HepG2 (cell line): ENCODE measurements around the gene ACER2. TPM values are rescaled to one million over a fixed set of nuclear protein-coding genes. Genes with fewer than 3 reads are reported as not detected.

ENCODE experiments used
- ARNTL ChIP-seq: sonication (generic); formaldehyde crosslinking; IDR thresholded peaks from 2 replicates; pipeline ENCODE4 v1.4.0; 2020; ENCODE audit warnings: mild to moderate bottlenecking, missing genetic modification reagents
- CEBPG ChIP-seq: IDR thresholded peaks from 2 replicates; pipeline ENCODE4 v1.6.1; 2016
- CHCHD3 ChIP-seq: sonication (generic); formaldehyde crosslinking; IDR thresholded peaks from 2 replicates; pipeline ENCODE4 v1.8.0; 2022; ENCODE audit warnings: mild to moderate bottlenecking, missing genetic modification reagents, moderate library complexity
- FOXK1 ChIP-seq: sonication (generic); formaldehyde crosslinking; IDR thresholded peaks from 2 replicates; pipeline ENCODE4 v1.4.0; 2020; ENCODE audit warnings: low read depth, missing genetic modification reagents, borderline replicate concordance
- FOXM1 ChIP-seq: sonication (generic); formaldehyde crosslinking; IDR thresholded peaks from 2 replicates; pipeline ENCODE4 v1.5.0; 2020; ENCODE audit warnings: missing genetic modification reagents
- GATAD2A ChIP-seq: IDR thresholded peaks from 2 replicates; pipeline ENCODE4 v1.6.1; 2016
- HNRNPUL1 ChIP-seq: fragments of 200-400 bp; formaldehyde crosslinking; IDR thresholded peaks from 2 replicates; pipeline ENCODE4 v1.6.1; 2017; ENCODE audit warnings: low read depth, mild to moderate bottlenecking, low read length, moderate library complexity
- KLF12 ChIP-seq: sonication (generic); formaldehyde crosslinking; IDR thresholded peaks from 2 replicates; pipeline ENCODE4 v1.4.0; 2020; ENCODE audit warnings: missing genetic modification reagents, borderline replicate concordance
- NBN ChIP-seq: fragments of 450-650 bp; conservative IDR thresholded peaks from 2 replicates; pipeline ENCODE4 v1.6.1; 2017
- PAWR ChIP-seq: sonication (generic); formaldehyde crosslinking; IDR thresholded peaks from 2 replicates; pipeline ENCODE4 v1.4.0; 2020; ENCODE audit warnings: missing genetic modification reagents, mild to moderate bottlenecking, borderline replicate concordance
- PHF5A ChIP-seq: IDR thresholded peaks from one replicate; pipeline ENCODE4 v1.6.1; 2018; ENCODE audit warnings: low read depth, missing genetic modification reagents; ENCODE audit not compliant: unreplicated experiment
- RBFOX2 ChIP-seq: fragments of 200-400 bp; formaldehyde crosslinking; IDR thresholded peaks from 2 replicates; pipeline ENCODE4 v1.6.1; 2017; ENCODE audit warnings: low read depth, mild to moderate bottlenecking, low read length
- REXO4 ChIP-seq: sonication (generic); formaldehyde crosslinking; IDR thresholded peaks from 2 replicates; pipeline ENCODE4 v1.8.0; 2022; ENCODE audit warnings: missing genetic modification reagents, mild to moderate bottlenecking, borderline replicate concordance
- SUZ12 ChIP-seq: fragments of 150-350 bp; IDR thresholded peaks from 2 replicates; pipeline ENCODE4 v1.6.1; 2014; ENCODE audit warnings: low read depth, low read length
- TMF1 ChIP-seq: sonication (generic); formaldehyde crosslinking; IDR thresholded peaks from 2 replicates; pipeline ENCODE4 v1.8.1; 2022; ENCODE audit warnings: low read depth, missing genetic modification reagents
- ZBTB20 ChIP-seq: sonication (generic); formaldehyde crosslinking; IDR thresholded peaks from 2 replicates; pipeline ENCODE4 v1.8.1; 2023; ENCODE audit warnings: missing genetic modification reagents, low read depth, mild to moderate bottlenecking, borderline replicate concordance
- ZKSCAN1 ChIP-seq: fragments of 150-350 bp; IDR thresholded peaks from 2 replicates; pipeline ENCODE4 v1.6.1; 2014; ENCODE audit warnings: low read length
- ZNF24 ChIP-seq: fragments of 450-650 bp; IDR thresholded peaks from 2 replicates; pipeline ENCODE4 v1.6.1; 2017; ENCODE audit warnings: antibody characterized with exemption, mild to moderate bottlenecking
- ZNF274 ChIP-seq: sonication (generic); formaldehyde crosslinking; IDR thresholded peaks from 2 replicates; pipeline ENCODE4 v1.5.1; 2020; ENCODE audit warnings: mild to moderate bottlenecking, missing genetic modification reagents
- ZNF512B ChIP-seq: sonication (generic); formaldehyde crosslinking; IDR thresholded peaks from 2 replicates; pipeline ENCODE4 v1.5.1; 2020; ENCODE audit warnings: missing genetic modification reagents, mild to moderate bottlenecking, borderline replicate concordance
- ZNF747 ChIP-seq: sonication (generic); formaldehyde crosslinking; IDR thresholded peaks from 2 replicates; pipeline ENCODE4 v1.8.1; 2023; ENCODE audit warnings: missing genetic modification reagents, mild to moderate bottlenecking, borderline replicate concordance
- ZNF773 ChIP-seq: sonication (generic); formaldehyde crosslinking; IDR thresholded peaks from 2 replicates; pipeline ENCODE4 v1.4.0; 2020; ENCODE audit warnings: missing genetic modification reagents, borderline replicate concordance
- polyA plus RNA-seq, 8 experiments: library from polyadenylated mRNA; depleted of rRNA in 3 of 8; stranded (reverse) in 7 of 8; unstranded in 1 of 8; fragments of >200 nt; fragmentation: Illumina TruSeq in 4 of 8; extraction: Trizol in 4 of 8; gene quantifications; 2 replicates each; pipeline versions ENCODE4 v1.2.1 to v1.2.3, GENCODE V29; 2011 to 2016; ENCODE audit warnings: low read depth in 4 of 8, missing spikeins in 1 of 8, mixed read lengths in 1 of 8; ENCODE audit not compliant: insufficient read depth in 1 of 8
- total RNA-seq, 5 experiments: library from RNA; depleted of rRNA; stranded (reverse); fragments of >200 nt; fragmentation: Illumina TruSeq; extraction: Trizol; gene quantifications; 2 replicates each; pipeline ENCODE4 v1.2.3, GENCODE V29; 2016; ENCODE audit warnings: low read depth in 1 of 5
- TF ChIP-seq, protein P1 (sequence below), 2 experiments: IDR thresholded peaks; 2 replicates each; pipeline ENCODE4 v1.6.1; 2011 to 2012; ENCODE audit warnings: low read length in 2 of 2, borderline replicate concordance in 1 of 2, low read depth in 1 of 2, mild to moderate bottlenecking in 1 of 2, moderate library complexity in 1 of 2
- TF ChIP-seq, protein P2 (sequence below): sonication (generic); formaldehyde crosslinking; IDR thresholded peaks from 2 replicates; pipeline ENCODE4 v1.8.0; 2023; ENCODE audit warnings: mild to moderate bottlenecking, missing genetic modification reagents

Gene ACER2
- total and polyA plus RNA-seq, 2 of the 13 experiments (the other 11 are each of a cell fraction or from before 2014, with no cell fraction given), result 1.9 to 3.4 TPM

DNA sequence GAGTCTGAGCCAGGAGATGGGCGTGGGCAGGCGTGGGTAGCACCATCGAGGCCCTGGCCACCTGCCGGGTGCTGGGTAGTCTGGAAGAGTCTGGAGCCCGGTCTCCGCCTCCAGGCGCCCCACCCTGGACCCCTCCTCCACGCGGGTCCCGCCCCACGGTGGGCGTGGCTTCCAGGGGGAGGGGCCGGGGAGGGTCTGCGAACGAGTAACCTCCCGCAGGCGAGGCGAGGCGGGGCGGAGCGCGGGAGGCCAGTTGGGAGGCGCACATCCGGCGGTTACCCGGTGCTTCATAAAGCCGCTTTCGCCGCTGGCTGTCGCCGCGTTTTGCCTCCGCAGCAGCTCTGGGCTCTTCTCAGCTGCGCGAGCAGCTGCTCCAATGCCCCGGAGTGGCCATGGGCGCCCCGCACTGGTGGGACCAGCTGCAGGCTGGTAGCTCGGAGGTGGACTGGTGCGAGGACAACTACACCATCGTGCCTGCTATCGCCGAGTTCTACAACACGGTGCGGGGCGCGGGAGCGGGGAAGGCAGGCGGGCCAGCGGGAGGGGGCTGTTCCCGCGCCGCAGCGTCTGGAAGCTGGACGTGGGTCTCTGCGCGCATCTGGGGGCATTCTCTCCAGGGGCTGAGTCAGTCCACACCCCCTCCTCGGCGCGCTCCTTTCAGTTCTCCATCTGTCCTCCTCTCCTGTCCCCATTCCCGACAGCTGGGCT is at the start of gene ACER2 (continued):
- TF ChIP-seq, protein P1, sequence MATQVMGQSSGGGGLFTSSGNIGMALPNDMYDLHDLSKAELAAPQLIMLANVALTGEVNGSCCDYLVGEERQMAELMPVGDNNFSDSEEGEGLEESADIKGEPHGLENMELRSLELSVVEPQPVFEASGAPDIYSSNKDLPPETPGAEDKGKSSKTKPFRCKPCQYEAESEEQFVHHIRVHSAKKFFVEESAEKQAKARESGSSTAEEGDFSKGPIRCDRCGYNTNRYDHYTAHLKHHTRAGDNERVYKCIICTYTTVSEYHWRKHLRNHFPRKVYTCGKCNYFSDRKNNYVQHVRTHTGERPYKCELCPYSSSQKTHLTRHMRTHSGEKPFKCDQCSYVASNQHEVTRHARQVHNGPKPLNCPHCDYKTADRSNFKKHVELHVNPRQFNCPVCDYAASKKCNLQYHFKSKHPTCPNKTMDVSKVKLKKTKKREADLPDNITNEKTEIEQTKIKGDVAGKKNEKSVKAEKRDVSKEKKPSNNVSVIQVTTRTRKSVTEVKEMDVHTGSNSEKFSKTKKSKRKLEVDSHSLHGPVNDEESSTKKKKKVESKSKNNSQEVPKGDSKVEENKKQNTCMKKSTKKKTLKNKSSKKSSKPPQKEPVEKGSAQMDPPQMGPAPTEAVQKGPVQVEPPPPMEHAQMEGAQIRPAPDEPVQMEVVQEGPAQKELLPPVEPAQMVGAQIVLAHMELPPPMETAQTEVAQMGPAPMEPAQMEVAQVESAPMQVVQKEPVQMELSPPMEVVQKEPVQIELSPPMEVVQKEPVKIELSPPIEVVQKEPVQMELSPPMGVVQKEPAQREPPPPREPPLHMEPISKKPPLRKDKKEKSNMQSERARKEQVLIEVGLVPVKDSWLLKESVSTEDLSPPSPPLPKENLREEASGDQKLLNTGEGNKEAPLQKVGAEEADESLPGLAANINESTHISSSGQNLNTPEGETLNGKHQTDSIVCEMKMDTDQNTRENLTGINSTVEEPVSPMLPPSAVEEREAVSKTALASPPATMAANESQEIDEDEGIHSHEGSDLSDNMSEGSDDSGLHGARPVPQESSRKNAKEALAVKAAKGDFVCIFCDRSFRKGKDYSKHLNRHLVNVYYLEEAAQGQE (IDR thresholded peaks at IDR 0.05; ENCODE audit: borderline replicate concordance in 1 of 2, low read depth in 1 of 2, low read length in 2 of 2), result no peak; a peak in 1 of 4 replicates
- TF ChIP-seq CHCHD3 (CRISPR knock-in tag) (no peak), REXO4 (CRISPR knock-in tag) (no peak), ZKSCAN1 (no peak), CEBPG (CRISPR knock-in tag) (no peak), FOXM1 (peak; percentile 45; the same call in 1 of the 2 replicates), ZNF512B (CRISPR knock-in tag) (no peak; the same call in 1 of the 2 replicates), PAWR (no peak), GATAD2A (CRISPR knock-in tag) (0 out of 2 replicates have a peak, but pooled peaks have one; percentile 29), RBFOX2 (peak; percentile 89), ZNF773 (CRISPR knock-in tag) (no peak), ZNF274 (CRISPR knock-in tag) (peak; percentile 52; the same call in 1 of the 2 replicates), ARNTL (CRISPR knock-in tag) (no peak), NBN (no peak), TMF1 (0 out of 2 replicates have a peak, but pooled peaks have one; percentile 18), ZNF24 (no peak), KLF12 (peak; percentile 92), SUZ12 (no peak), HNRNPUL1 (no peak), PHF5A (CRISPR knock-in tag) (no peak), ZNF747 (CRISPR knock-in tag) (peak; percentile 42; the same call in 1 of the 2 replicates), FOXK1 (CRISPR knock-in tag) (no peak), ZBTB20 (CRISPR knock-in tag) (peak; percentile 53; the same call in 1 of the 2 replicates)
- TF ChIP-seq, protein P2, sequence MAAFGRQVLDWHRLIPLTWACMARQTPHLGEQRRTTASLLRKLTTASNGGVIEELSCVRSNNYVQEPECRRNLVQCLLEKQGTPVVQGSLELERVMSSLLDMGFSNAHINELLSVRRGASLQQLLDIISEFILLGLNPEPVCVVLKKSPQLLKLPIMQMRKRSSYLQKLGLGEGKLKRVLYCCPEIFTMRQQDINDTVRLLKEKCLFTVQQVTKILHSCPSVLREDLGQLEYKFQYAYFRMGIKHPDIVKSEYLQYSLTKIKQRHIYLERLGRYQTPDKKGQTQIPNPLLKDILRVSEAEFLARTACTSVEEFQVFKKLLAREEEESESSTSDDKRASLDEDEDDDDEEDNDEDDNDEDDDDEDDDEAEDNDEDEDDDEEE (CRISPR knock-in tag), result 0 out of 2 replicates have a peak, but pooled peaks have one; percentile 35
